Panc1 (cell line): ENCODE results near the gene GALNT14.

Experiments used
- POLR2AphosphoS5 ChIP-seq: IDR thresholded peaks from 2 replicates; pipeline ENCODE4 v1.6.1; 2012; ENCODE audit warnings: mild to moderate bottlenecking, low read depth, low read length, moderate library complexity
- TF ChIP-seq, protein P1 (sequence below): fragments of 450-650 bp; IDR thresholded peaks from 2 replicates; pipeline ENCODE4 v1.5.1; 2017; ENCODE audit warnings: mild to moderate bottlenecking
- TF ChIP-seq, protein P2 (sequence below), 2 experiments: IDR thresholded peaks; 2 replicates each; pipeline ENCODE4 v1.6.1; 2011 to 2012; ENCODE audit warnings: low read depth in 2 of 2, control low read depth in 1 of 2, low read length in 1 of 2, mild to moderate bottlenecking in 1 of 2, moderate library complexity in 1 of 2; ENCODE audit not compliant: insufficient read depth in 1 of 2

DNA sequence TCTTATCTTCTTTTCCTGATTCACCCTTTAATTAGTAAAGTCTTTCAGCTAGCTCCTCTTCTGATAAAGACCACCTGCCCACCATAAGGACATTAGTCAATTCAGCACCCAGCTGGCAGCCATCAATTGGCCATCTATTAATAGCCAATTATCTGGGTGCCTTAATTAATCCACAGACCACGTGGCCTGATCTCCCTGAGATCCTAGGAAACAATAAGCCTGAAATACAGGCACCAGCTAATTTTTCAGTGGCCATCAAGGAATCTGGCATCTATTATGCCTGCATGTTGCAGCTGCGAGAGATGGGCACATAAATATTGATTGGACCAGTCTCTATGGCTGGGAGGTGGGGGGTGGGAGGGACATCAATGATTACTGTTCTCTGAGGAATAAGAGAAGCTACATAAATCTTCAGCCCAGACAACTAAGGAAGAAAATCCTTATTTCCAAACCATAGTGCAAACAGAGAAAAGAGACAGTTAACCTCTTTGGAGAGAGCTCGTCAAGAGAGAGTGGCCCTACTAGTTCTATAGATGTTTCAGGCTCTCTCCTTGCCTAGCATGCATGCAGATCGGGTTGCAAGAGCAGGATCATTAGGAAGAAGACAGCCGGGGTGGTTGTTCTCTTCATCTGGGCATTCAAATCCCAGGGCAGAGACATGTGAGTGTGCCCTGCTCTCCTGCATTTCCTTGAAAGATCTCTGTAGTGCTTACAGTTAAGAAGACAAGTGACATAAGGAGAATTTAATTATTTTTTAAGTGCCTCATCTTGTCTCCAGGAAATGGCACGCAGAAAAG is 8.7 kb downstream of the GALNT14 start:
- TF ChIP-seq POLR2AphosphoS5: no peak
- TF ChIP-seq, protein P1, sequence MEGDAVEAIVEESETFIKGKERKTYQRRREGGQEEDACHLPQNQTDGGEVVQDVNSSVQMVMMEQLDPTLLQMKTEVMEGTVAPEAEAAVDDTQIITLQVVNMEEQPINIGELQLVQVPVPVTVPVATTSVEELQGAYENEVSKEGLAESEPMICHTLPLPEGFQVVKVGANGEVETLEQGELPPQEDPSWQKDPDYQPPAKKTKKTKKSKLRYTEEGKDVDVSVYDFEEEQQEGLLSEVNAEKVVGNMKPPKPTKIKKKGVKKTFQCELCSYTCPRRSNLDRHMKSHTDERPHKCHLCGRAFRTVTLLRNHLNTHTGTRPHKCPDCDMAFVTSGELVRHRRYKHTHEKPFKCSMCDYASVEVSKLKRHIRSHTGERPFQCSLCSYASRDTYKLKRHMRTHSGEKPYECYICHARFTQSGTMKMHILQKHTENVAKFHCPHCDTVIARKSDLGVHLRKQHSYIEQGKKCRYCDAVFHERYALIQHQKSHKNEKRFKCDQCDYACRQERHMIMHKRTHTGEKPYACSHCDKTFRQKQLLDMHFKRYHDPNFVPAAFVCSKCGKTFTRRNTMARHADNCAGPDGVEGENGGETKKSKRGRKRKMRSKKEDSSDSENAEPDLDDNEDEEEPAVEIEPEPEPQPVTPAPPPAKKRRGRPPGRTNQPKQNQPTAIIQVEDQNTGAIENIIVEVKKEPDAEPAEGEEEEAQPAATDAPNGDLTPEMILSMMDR: no peak
- TF ChIP-seq, protein P2, sequence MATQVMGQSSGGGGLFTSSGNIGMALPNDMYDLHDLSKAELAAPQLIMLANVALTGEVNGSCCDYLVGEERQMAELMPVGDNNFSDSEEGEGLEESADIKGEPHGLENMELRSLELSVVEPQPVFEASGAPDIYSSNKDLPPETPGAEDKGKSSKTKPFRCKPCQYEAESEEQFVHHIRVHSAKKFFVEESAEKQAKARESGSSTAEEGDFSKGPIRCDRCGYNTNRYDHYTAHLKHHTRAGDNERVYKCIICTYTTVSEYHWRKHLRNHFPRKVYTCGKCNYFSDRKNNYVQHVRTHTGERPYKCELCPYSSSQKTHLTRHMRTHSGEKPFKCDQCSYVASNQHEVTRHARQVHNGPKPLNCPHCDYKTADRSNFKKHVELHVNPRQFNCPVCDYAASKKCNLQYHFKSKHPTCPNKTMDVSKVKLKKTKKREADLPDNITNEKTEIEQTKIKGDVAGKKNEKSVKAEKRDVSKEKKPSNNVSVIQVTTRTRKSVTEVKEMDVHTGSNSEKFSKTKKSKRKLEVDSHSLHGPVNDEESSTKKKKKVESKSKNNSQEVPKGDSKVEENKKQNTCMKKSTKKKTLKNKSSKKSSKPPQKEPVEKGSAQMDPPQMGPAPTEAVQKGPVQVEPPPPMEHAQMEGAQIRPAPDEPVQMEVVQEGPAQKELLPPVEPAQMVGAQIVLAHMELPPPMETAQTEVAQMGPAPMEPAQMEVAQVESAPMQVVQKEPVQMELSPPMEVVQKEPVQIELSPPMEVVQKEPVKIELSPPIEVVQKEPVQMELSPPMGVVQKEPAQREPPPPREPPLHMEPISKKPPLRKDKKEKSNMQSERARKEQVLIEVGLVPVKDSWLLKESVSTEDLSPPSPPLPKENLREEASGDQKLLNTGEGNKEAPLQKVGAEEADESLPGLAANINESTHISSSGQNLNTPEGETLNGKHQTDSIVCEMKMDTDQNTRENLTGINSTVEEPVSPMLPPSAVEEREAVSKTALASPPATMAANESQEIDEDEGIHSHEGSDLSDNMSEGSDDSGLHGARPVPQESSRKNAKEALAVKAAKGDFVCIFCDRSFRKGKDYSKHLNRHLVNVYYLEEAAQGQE (IDR thresholded peaks at IDR 0.05; ENCODE audit: insufficient read depth in 1 of 2, low read depth in 2 of 2, low read length in 1 of 2): no peak
